ENCODE measurements around the gene BMPER.

Gene BMPER

DNA sequence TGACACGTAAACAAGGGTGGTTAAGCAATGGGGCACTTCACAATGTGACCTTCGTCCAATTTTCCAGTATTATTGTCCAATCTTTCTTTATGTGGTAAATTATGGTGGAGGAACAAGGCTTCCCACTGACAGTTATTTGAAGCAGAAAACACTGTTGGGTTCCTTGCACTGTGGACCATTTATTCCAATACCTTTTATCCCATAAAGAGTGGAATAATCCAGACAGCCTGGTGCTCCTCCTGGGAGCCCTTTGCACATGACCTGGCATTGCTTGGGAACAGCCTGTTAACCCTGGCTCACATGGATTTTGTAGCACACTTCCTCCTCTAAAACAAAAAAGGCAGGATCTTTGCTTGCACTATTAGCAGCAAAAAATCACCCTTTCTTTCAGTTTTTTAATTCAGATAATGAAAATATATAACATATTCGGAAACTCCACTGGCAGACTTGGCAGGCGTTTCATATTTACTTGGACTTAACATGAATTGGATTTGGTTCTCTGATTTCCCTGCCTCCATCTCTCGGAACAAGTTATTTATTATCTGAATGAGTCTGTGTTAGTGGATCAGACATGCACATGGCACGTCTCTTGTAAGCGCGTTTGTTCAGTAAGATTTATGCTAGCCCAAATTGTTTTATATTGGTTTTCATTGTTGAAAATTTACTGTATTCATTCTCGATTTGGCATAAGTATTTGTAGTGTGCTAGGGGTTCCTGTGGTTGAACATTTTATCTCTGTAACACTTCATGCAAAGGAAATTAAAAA lies 59.3 kb downstream of the BMPER start:
- no peak for DNase-seq

- no peak for DNase-seq
These were observed 59.9 kb downstream of the BMPER start for GRCh38 chr7:33965183-33965744.

DNA sequence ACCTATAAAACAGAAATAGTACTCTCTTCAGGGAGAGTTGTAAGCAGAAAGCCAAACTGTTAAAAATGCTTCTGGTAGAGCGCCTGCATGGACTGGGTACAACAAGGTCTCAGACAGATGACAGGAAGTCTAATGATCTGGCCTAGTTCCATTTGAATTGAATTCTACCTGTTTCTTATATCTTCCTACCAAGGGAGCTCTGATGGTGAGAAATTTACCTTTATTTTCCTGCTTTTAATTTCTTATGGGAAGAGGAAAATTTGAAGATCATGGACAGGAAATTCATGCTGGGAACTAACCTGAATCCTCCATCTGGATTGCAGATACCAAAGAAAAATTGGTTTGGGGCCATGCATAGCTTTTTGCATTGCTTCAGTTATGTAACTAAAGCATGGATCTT lies 63.3 kb downstream of the BMPER start:
- DNase-seq: no peak

GRCh38 chr7:33970536-33970935 lies 65.2 kb downstream of the BMPER start:
- no peak for DNase-seq

- no peak for DNase-seq
These were observed 65.8 kb downstream of the BMPER start for GRCh38 chr7:33971106-33971505.

- DNase-seq: no peak
These were observed 68.1 kb downstream of the BMPER start for GRCh38 chr7:33973231-33974015.

DNA sequence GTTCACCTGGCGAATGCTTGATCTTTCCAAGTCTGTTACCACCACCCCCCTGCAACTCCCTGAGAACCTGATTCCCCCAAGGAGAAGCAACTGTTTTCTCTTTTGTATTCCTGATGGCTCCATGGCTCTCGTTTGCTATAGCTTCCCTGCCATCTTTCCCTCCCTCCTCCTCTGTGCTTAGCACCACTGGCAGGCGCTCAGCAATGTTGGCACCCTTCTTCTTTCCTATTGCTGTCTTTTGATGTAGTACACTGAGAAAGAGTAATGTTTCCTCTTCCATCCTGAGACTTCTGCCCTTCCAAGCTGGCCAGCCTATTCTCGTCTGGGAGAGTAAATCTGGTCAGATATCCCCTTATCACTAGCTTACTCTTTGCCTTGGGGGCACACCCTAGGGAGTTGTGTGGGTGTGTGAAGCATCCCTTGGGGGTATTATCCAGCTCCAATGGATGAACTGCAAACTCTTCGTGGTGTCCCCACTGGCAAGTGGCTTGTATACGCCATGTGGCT lies 74.0 kb downstream of the BMPER start:
- DNase-seq: peak in 1 of 58 donors; percentile 31

- no peak for DNase-seq
These were observed 74.5 kb downstream of the BMPER start for GRCh38 chr7:33979807-33980355.

DNA sequence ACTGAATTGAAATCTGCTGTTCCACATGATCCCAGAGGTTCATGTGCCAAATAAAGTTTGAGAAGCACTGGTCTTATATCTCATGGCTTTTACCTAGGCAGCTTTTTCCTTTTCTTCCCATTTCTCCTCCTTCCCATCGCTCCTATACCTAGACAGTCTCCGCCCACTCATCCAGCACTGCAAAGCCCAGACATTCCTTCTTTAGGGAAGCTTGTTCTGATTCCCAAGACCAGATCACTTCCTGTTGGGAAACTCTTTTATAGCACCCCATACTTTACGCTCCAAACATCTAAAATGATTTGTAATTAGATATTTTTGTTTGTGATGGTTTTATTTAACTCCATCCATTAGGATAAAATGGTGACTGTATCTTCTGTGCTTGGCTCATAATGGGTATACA lies 75.9 kb downstream of the BMPER start:
- no peak for DNase-seq

- DNase-seq: no peak
These were observed 76.5 kb downstream of the BMPER start for GRCh38 chr7:33981671-33982424.

DNA sequence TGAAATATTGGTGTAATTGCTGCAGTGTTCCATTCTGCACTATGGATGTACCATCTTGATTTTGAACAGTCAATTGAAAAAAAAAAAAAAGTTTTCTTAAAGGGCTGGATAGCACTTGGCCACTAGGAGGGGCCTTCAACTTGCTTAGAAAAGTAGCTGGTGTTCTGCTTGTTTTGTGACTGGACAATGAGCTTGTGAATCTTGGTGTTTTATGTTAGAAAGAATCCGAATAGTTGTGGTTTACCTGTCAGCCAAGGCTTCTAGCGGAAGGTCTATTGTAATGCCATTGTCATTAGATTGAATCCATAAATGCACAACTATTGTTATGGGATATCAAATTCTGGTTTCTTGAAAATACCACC lies 77.1 kb downstream of the BMPER start:
- DNase-seq: no peak

DNA sequence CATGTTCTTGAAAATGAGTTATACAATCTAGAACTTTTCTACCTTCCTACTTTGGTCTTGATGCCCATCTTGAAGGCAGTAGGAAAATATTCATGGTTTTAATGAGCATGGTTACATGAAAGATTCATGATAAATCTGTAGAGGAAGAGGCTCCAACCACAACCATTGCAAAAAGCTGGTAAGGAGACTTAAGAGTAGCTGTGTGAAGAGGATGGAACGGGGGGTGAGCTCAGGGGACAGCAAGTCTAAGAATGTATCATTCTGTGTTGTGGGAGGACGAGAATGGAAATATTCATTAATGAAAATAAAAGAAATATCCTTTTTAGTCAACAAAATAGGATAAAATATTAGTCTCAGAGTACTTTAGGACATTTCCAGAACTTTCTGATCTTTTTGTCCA lies 81.1 kb downstream of the BMPER start:
- no peak for DNase-seq

- DNase-seq: peak in 5 of 58 donors; percentile 12 to 43 (median 36)
These were observed 81.9 kb downstream of the BMPER start for GRCh38 chr7:33986951-33987947.

- DNase-seq: no peak
These were observed 91.6 kb downstream of the BMPER start for GRCh38 chr7:33996899-33997298.

- DNase-seq: no peak
These were observed 93.1 kb downstream of the BMPER start for GRCh38 chr7:33998476-33998875.

DNA sequence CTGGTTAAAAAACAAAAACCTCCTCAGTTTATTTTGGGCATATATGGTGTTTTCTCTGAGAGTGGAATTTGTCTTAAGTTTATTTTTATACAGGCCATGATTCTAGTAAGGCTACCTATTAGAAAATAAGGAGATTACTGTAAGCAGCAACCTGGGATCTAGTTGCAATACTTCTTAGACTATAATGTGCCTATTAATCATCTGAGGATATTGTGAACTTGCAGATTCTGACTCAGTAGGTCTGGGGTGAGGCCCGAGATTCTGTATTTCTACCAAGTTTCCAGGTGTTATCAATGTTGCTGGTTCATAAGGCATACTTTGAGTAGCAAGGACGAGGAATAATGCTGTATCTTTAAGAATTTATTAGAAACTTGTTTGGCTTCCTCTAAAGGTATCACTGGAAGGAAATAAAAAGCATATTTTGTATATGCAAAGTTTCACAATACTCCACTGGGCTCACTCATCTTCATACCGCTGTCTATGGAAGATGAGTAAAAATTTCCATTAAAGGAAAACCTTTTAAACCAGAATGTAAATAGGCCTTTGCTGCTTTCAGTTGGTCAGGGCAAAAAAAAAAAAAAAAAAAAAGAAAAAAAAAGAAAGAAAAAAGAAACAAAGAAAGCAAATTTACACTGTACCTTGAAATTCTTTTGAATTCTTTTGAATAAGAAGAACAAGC lies 105.8 kb downstream of the BMPER start:
- no peak for DNase-seq

DNA sequence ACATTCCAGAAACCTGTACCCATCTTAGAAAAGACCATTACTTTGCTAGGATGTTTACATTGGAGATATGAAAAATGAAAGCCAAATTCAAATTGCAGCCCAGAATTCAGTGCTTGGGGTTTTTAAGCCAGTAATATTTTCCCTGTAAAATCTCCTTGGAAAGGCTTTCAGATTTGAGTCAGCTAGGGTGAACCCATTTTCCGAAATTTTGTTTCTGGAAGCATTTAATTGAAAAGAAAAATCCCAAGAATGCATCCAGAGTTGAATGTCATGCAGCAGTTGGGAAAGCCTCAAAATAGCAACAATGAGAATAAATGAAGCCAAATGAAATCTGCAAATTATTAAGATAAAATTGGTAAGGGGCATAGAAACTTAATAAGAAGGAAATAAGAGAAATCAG lies 106.4 kb downstream of the BMPER start:
- DNase-seq: no peak

DNA sequence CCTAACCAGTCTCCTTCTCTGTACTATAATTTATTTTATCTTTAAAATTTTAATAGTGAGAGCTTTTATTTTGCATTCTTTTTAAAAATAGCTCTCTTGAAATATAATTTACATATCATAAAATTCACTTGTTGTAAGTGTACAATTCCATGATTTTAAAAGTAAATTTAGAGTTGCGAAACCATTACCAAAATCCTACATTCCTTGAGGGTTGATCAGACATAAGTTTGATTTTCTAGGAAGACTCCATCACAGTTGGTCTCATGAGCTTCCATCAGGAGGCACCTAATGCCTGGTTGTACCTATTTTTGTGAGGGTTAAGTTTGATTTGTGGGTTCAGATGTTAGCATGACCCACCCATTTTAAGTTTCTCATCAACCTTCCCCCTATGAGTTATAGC lies 108.1 kb downstream of the BMPER start:
- DNase-seq: no peak

DNA sequence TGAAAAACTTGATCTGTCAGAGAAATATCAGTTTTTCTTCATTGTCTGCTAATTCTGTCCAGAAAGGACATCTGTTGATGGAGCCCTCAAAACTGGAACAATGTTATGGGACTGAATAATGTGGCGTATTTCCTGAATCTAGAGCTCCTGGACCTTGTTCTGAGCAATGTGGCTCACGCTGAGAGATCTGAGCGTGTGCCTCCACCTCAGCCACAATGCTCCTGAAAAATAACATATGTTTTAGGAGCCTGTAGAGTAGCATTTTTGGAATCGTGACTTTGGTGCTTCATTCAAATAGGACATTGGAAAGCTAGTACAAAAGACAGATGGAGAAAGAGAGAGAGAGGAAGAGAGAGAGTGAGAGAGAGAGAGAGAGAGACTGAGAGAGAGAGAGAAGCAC lies 110.3 kb downstream of the BMPER start:
- peak in 1 of 58 donors; percentile 18 for DNase-seq

Measured in anterior cingulate cortex (tissue), 58 donors.